ENCODE data around the gene ABCG4. TPM values are rescaled to one million over a fixed set of nuclear protein-coding genes. Genes with fewer than 3 reads are reported as not detected.
A peak's percentile ranks its signal among the peaks of the same experiment; 100 is the strongest.
"Not testable (repeated sequence)": the region's sequence is repeated elsewhere in the genome, so short reads cannot be mapped to it uniquely, and the experiment has no call there.

ABCG4 gene
- total RNA-seq, 3 donors from 2014 or later: 0.38 TPM; not detected in 2

- H3K27me3 Mint-ChIP-seq (ENCODE audit: low read depth): peaks cover 4% of the 10 kb centered on the region
- DNase-seq: no peak
- no peak overlapping the region for H3K4me3 Mint-ChIP-seq
- no peaks in the 10 kb centered on the region for H3K9me3 Mint-ChIP-seq
- ATAC-seq: no peak
- no peaks in the 10 kb centered on the region for H3K36me3 Mint-ChIP-seq (ENCODE audit: insufficient read depth)
- no peaks in the 10 kb centered on the region for H3K4me1 Mint-ChIP-seq (ENCODE audit: low read depth)
Observed at GRCh38 chr11:119155733-119156492, 7.1 kb downstream of the ABCG4 start.

GRCh38 chr11:119156496-119156895 lies 7.6 kb downstream of the ABCG4 start:
- DNase-seq (no peak), ATAC-seq (no peak)
- Mint-ChIP-seq H3K27me3 (ENCODE audit: low read depth) (peaks cover 4% of the 10 kb centered on the region), H3K4me3 (no peak overlapping the region), H3K36me3 (ENCODE audit: insufficient read depth) (no peaks in the 10 kb centered on the region), H3K4me1 (ENCODE audit: low read depth) (no peaks in the 10 kb centered on the region), H3K9me3 (no peaks in the 10 kb centered on the region)

- Mint-ChIP-seq H3K4me1 (ENCODE audit: low read depth) (no peaks in the 10 kb centered on the region), H3K36me3 (ENCODE audit: insufficient read depth) (no peaks in the 10 kb centered on the region), H3K9me3 (no peaks in the 10 kb centered on the region), H3K4me3 (no peak overlapping the region), H3K27me3 (ENCODE audit: low read depth) (peaks cover 4% of the 10 kb centered on the region)
- DNase-seq (no peak), ATAC-seq (no peak)
Observed at GRCh38 chr11:119157063-119157462, 8.2 kb downstream of the ABCG4 start.

- peaks cover 4% of the 10 kb centered on the region for H3K27me3 Mint-ChIP-seq (ENCODE audit: low read depth)
- H3K4me3 Mint-ChIP-seq: no peak overlapping the region
- no peak for ATAC-seq
- no peaks in the 10 kb centered on the region for H3K36me3 Mint-ChIP-seq (ENCODE audit: insufficient read depth)
- no peaks in the 10 kb centered on the region for H3K9me3 Mint-ChIP-seq
- no peak for DNase-seq
- H3K4me1 Mint-ChIP-seq (ENCODE audit: low read depth): no peaks in the 10 kb centered on the region
Observed at GRCh38 chr11:119158467-119158866, 9.6 kb downstream of the ABCG4 start.

GRCh38 chr11:119160151-119160550 lies 11.3 kb downstream of the ABCG4 start:
- H3K4me3 Mint-ChIP-seq: no peak overlapping the region
- ATAC-seq (no peak), DNase-seq (no peak)
- peaks cover 4% of the 10 kb centered on the region for H3K27me3 Mint-ChIP-seq (ENCODE audit: low read depth)
- no peaks in the 10 kb centered on the region for H3K9me3 Mint-ChIP-seq
- no peaks in the 10 kb centered on the region for H3K4me1 Mint-ChIP-seq (ENCODE audit: low read depth)
- H3K36me3 Mint-ChIP-seq (ENCODE audit: insufficient read depth): no peaks in the 10 kb centered on the region

DNA sequence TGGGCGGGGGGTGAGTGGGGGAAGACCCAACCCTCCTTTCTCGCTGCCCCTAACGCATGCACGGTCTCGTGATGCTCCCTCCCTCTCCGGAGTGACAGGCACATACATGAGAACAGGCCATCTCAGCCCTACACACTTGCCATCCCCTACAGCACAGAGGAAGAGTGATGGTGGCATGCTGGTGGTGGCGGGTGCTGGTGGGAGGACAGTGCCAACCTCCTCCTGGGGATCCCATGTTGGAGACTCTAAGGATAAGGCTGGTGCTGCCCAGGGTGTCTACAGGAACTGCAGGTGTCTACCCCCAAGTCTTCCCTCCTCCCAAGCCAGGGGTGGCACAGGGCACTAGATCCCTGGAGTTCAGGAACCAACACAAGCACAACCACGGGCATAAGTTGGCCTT lies 13.0 kb downstream of the ABCG4 start:
- Mint-ChIP-seq H3K27me3 (ENCODE audit: low read depth) (no peaks in the 10 kb centered on the region), H3K4me1 (ENCODE audit: low read depth) (no peaks in the 10 kb centered on the region), H3K9me3 (no peaks in the 10 kb centered on the region), H3K36me3 (ENCODE audit: insufficient read depth) (no peaks in the 10 kb centered on the region), H3K4me3 (no peak overlapping the region)
- ATAC-seq (no peak), DNase-seq (no peak)

DNA sequence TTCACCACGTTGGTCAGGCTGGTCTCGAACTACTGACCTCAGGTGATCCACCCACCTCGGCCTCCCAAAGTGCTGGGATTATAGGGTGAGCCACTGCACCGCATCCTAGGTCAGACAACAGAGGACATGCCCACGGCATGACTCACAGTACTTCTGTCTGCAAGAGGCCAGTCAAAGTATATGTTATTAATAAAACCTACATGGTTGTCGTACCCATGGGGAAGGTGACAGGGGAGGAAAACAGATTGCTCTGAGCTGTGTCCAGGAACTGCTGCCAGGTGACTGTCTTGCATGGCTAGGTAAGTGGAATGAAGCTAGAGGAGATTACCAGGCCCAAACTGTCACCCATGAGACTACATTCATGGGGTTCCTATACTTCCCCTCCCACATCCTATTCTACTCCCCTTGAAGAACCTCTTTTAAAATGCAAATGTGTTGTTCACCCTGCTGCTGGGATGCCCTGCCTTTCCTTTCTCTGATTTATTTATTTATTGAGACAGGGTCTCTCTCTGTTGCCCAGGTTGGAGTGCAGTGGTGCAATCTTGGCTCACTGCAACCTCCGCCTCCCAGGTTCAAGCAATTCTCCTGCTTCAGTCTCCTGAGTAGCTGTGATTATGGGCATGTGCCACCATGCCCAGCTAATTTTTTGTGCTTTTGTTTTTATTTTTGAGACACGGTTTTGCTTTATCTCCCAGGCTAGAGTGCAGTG lies 17.7 kb downstream of the ABCG4 start:
- ATAC-seq: no peak
- Mint-ChIP-seq H3K4me1 (ENCODE audit: low read depth) (peaks cover 3% of the 10 kb centered on the region), H3K4me3 (no peak overlapping the region), H3K27me3 (ENCODE audit: low read depth) (no peaks in the 10 kb centered on the region), H3K9me3 (no peaks in the 10 kb centered on the region), H3K36me3 (ENCODE audit: insufficient read depth) (no peaks in the 10 kb centered on the region)
- no peak for DNase-seq

DNA sequence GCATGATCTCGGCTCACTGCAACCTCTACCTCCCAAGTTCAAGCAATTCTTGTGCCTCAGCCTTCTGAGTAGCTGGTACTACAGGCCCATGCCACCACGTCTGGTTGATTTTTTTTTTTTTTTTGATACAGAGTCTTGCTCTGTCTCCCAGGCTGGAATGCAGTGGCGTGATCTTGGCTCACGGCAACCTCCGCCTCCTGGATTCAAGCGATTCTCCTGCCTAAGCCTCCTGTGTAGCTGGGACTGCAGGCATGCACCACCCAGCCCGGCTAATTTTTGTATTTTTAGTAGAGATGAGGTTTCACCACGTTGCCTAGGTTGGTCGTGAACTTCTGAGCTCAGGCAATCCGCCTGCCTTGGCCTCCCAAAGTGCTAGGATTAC lies 18.2 kb downstream of the ABCG4 start:
- not testable (repeated sequence) for H3K27me3 Mint-ChIP-seq (ENCODE audit: low read depth)

DNA sequence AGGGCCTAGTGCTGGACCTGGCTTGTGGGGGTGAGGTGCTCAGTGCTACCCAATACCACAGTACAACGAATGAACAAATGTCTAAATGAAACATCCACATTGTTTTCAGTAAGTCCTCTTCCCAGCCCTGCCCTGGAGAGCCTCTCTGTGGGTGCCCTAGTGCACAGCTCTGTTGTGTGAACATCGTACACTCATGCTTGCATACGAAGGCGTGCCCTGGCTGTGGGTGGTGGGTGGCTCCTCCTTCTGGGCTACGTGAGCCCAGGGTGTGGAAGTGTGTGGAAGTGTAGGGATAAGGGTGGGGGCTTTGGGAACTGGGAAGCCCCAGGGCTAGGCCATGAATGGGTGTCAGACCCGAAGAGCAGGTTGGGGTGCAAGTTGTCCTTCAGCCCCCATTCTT lies 19.1 kb downstream of the ABCG4 start:
- no peaks in the 10 kb centered on the region for H3K36me3 Mint-ChIP-seq (ENCODE audit: insufficient read depth)
- no peaks in the 10 kb centered on the region for H3K9me3 Mint-ChIP-seq
- DNase-seq (no peak), ATAC-seq (no peak)
- H3K4me1 Mint-ChIP-seq (ENCODE audit: low read depth): peaks cover 3% of the 10 kb centered on the region
- peak overlapping the region; percentile 88 for H3K4me3 Mint-ChIP-seq
- H3K27me3 Mint-ChIP-seq (ENCODE audit: low read depth): no peaks in the 10 kb centered on the region

More for the DNA sequence above, 18.2 kb downstream of the ABCG4 start:
- H3K9me3 Mint-ChIP-seq; H3K36me3 Mint-ChIP-seq (ENCODE audit: insufficient read depth); DNase-seq; H3K4me3 Mint-ChIP-seq; ATAC-seq; H3K4me1 Mint-ChIP-seq (ENCODE audit: low read depth): not testable (repeated sequence)

DNA sequence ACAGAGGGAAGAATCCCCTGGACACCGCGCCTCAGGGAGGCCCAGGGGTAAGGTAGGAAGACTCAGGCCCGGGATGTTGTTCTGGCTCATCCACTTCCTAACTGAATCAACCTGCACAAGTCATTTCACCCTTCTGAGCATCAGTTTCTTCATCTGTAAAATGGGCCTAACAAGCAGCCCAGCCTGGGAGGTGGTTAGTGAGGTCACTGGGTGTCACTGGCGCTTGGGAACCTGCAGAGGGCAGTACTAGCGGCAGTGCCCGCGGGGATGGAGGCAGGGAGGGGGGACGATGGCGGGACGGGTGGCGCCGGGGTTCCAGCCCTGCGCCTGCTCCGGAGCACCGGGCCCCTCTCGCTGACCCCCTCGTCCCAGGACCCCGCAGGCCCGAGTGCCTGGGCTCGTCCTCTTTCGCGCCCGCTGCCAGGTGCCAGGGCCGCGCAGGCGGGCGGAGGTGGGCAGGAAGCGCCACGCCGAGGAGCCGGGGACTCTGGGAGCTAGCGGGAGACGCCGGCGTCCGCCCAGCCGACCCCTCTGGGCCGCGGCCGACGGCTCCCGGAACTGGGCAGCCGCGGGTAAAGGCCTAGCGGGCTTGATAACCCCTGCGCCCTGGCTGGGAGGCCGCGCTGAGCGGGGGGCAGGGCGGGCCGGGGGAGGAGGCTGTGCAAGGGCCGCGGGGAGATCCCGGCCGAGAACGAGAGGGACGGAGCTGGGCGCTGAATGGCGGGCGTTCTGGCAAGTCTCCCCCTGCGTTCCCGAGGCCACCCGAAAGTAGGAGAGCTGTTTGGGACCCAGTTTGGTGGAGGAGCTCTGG lies 19.8 kb downstream of the ABCG4 start, which contains the start of gene NLRX1:
Gene NLRX1 (plus strand): TSS at position 255 of the 811 bp plus-strand sequence. CDS start 2,679 bp downstream, outside the sequence.
- H3K4me1 Mint-ChIP-seq (ENCODE audit: low read depth): peaks cover 3% of the 10 kb centered on the region
- H3K36me3 Mint-ChIP-seq (ENCODE audit: insufficient read depth): no peaks in the 10 kb centered on the region
- no peaks in the 10 kb centered on the region for H3K9me3 Mint-ChIP-seq

DNA sequence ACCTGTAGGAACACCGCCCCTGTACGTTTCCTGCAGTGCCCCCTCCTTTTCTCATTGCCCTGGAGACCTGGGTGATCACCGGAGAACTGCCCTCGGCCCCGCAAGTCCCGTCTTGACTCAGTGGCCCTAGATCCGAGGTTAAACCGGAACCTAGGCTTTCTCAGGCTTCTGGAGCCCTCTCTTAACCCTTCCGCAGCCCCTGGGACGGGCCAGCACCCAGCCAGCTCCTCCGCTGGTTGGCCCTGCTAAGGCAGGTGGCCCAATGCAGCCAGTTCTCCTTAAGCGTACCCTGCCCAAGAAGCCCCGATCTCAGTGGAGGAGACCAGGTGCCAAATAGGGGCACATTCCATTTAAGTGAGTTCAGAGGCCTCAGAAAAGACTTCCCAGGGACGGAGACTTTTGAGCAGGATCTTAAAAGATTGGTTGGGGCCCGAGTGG lies 20.4 kb downstream of the ABCG4 start:
- H3K27me3 Mint-ChIP-seq (ENCODE audit: low read depth): no peaks in the 10 kb centered on the region

More for the DNA sequence above, 19.8 kb downstream of the ABCG4 start, which contains the start of gene NLRX1:
- ATAC-seq (peak; percentile 96), DNase-seq (peak; percentile 77)
- peak within 1 kb of the TSS; percentile 88 for H3K4me3 Mint-ChIP-seq
- H3K27me3 Mint-ChIP-seq (ENCODE audit: low read depth): no peaks in the 10 kb centered on the region

DNA sequence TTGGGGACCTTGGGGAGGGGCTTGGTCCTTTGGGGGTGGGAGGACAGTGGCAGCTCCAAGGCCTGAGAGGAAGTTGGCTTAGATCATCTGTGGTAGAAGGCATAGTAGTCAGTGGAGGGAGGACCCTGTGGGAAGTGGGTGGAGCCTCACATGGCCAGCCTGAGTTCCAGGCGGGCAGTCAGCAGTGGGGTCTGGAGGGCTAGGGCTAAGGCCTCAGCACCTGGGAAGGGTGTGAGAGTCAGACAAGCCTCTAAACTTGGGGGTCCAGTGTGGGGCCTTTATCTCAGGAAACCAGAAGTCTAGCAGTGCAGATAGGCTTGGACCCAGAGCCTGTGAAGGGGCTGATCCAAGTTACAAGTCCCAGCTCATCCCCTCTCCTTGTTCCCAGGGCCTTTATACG lies 23.7 kb downstream of the ABCG4 start:
- peaks cover 6% of the 10 kb centered on the region for H3K4me1 Mint-ChIP-seq (ENCODE audit: low read depth)
- H3K27me3 Mint-ChIP-seq (ENCODE audit: low read depth): no peaks in the 10 kb centered on the region
- DNase-seq (no peak), ATAC-seq (no peak)
- no peaks in the 10 kb centered on the region for H3K9me3 Mint-ChIP-seq
- H3K36me3 Mint-ChIP-seq (ENCODE audit: insufficient read depth): no peaks in the 10 kb centered on the region
- H3K4me3 Mint-ChIP-seq: no peak overlapping the region

More for the DNA sequence above, 20.4 kb downstream of the ABCG4 start:
- no peak for DNase-seq
- peak; percentile 56 to 68 for ATAC-seq
- Mint-ChIP-seq H3K4me1 (ENCODE audit: low read depth) (peaks cover 3% of the 10 kb centered on the region), H3K4me3 (peak overlapping the region; percentile 88), H3K9me3 (no peaks in the 10 kb centered on the region), H3K36me3 (ENCODE audit: insufficient read depth) (no peaks in the 10 kb centered on the region)

DNA sequence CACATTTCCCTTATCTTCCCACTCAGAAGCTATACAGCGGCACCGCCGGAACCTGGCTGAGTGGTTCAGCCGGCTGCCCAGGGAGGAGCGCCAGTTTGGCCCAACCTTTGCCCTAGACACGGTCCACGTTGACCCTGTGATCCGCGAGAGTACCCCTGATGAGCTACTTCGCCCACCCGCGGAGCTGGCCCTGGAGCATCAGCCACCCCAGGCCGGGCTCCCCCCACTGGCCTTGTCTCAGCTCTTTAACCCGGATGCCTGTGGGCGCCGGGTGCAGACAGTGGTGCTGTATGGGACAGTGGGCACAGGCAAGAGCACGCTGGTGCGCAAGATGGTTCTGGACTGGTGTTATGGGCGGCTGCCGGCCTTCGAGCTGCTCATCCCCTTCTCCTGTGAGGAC lies 24.6 kb downstream of the ABCG4 start:
- H3K27me3 Mint-ChIP-seq (ENCODE audit: low read depth): no peaks in the 10 kb centered on the region
- H3K4me3 Mint-ChIP-seq: no peak overlapping the region
- DNase-seq (no peak), ATAC-seq (no peak)
- H3K9me3 Mint-ChIP-seq: no peaks in the 10 kb centered on the region
- H3K4me1 Mint-ChIP-seq (ENCODE audit: low read depth): peaks cover 11% of the 10 kb centered on the region
- H3K36me3 Mint-ChIP-seq (ENCODE audit: insufficient read depth): no peaks in the 10 kb centered on the region

GRCh38 chr11:119175493-119176077 lies 26.7 kb downstream of the ABCG4 start:
- Mint-ChIP-seq H3K36me3 (ENCODE audit: insufficient read depth) (no peaks in the 10 kb centered on the region), H3K4me3 (no peak overlapping the region), H3K27me3 (ENCODE audit: low read depth) (no peaks in the 10 kb centered on the region), H3K9me3 (no peaks in the 10 kb centered on the region), H3K4me1 (ENCODE audit: low read depth) (peaks cover 10% of the 10 kb centered on the region)
- no peak for DNase-seq
- ATAC-seq: peak in 1 of 2 donors; percentile 38
